DMS114 treated with DMSO at 0.1 percent for 48 hours (cell line): Measurements from ENCODE around the gene MPRIP.

ENCODE experiments used
- DNase-seq: peaks from one replicate; lab custom pipeline; 2025; ENCODE audit not compliant: unreplicated experiment; lab: John Stamatoyannopoulos, UW

The MPRIP gene

GRCh38 chr17:17069849-17070248, 27.6 kb downstream of the MPRIP start:
- no peak for DNase-seq

GRCh38 chr17:17070931-17071330, 28.7 kb downstream of the MPRIP start:
- no peak for DNase-seq

GRCh38 chr17:17071531-17072360, 29.5 kb downstream of the MPRIP start:
- DNase-seq: no peak

GRCh38 chr17:17072546-17072945, 30.3 kb downstream of the MPRIP start:
- DNase-seq: no peak

GRCh38 chr17:17073030-17073564, 30.8 kb downstream of the MPRIP start:
- DNase-seq: no peak

- no peak for DNase-seq
Measured at GRCh38 chr17:17073581-17074403, 31.5 kb downstream of the MPRIP start.

- DNase-seq: no peak
Measured at GRCh38 chr17:17075125-17075781, 33.0 kb downstream of the MPRIP start.

GRCh38 chr17:17076066-17076465, 33.8 kb downstream of the MPRIP start:
- DNase-seq: no peak

GRCh38 chr17:17077101-17077500, 34.8 kb downstream of the MPRIP start:
- DNase-seq: no peak

GRCh38 chr17:17077861-17078732, 35.8 kb downstream of the MPRIP start:
- no peak for DNase-seq

- no peak for DNase-seq
Measured at GRCh38 chr17:17078832-17079231, 36.6 kb downstream of the MPRIP start.

- DNase-seq: no peak
Measured at GRCh38 chr17:17079336-17079735, 37.1 kb downstream of the MPRIP start.

- no peak for DNase-seq
Measured at GRCh38 chr17:17079761-17080160, 37.5 kb downstream of the MPRIP start.

GRCh38 chr17:17080181-17080631, 37.9 kb downstream of the MPRIP start:
- no peak for DNase-seq

GRCh38 chr17:17080781-17081180, 38.5 kb downstream of the MPRIP start:
- no peak for DNase-seq

GRCh38 chr17:17081304-17081940, 39.2 kb downstream of the MPRIP start:
- DNase-seq: no peak

- DNase-seq: no peak
Measured at GRCh38 chr17:17082878-17083277, 40.6 kb downstream of the MPRIP start.

GRCh38 chr17:17084317-17084835, 42.1 kb downstream of the MPRIP start:
- no peak for DNase-seq

- no peak for DNase-seq
Measured at GRCh38 chr17:17084941-17085340, 42.7 kb downstream of the MPRIP start.

- no peak for DNase-seq
Measured at GRCh38 chr17:17086585-17086984, 44.3 kb downstream of the MPRIP start.
